ENCODE data around the gene USH2A.
"Not testable (repeated sequence)": the region's sequence is repeated elsewhere in the genome, so short reads cannot be mapped to it uniquely, and the experiment has no call there.

Gene USH2A

DNA sequence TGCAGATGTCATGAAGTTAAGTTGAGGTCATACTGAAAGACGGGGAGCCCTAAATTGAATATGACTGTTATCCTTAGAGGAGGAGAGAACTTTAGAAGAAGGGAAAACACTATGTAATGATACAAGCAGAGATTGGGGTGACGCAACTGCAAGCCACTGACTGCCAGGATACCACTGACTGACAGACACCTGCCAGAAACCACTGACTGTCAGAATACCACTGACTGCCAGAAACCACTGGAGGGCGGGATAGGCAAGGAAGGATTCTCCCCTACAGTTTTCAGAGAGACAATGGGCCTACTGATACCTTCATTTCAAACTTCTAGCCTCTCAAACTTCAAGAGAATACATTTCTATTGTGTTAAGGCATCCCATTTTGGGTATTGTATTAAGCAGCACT lies 388.7 kb downstream of the USH2A start:
- DNase-seq = no peak

GRCh38 chr1:216032961-216033614 lies 390.2 kb downstream of the USH2A start:
- no peak for DNase-seq

- no peak for DNase-seq
Observed at GRCh38 chr1:216032284-216032683, 391.0 kb downstream of the USH2A start.

DNA sequence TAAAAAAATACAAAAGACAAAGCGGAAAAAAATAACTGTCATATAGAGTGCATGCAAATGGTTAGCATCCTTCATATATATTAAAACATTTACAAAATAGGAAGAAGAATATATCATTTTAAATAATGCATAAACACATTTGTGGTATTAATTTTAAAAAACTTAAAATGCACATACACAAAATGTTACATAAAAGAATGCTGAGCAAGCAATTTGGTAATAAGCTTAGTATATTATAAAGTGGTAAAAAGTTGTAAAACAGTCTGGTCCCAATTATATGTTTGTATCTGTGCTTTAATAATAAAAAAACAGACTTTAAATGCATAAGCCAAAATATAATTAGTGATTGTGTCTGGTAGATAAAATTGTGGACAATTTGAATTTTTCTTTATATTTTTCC lies 394.6 kb downstream of the USH2A start:
- no peak for DNase-seq

DNA sequence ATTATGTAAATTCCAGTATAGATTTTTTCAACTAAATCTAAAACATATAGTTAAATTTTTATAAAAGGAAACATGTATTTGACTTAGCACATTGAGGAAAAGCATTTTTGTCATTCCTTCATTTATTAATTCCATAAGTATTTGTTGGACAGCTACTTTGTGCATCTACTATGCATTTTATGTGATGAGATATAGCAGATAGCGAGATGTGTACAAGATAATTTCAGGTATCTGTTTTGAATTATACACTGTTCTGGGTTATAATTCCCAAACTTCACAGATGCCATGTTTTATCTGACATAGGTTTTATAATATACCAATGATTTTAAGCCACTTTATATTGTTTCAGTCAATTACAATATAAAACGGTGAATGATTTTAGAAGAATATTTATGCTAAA lies 398.7 kb downstream of the USH2A start:
- no peak for DNase-seq

- no peak for DNase-seq
Observed at GRCh38 chr1:216020743-216021345, 402.4 kb downstream of the USH2A start.

GRCh38 chr1:216015116-216015515 lies 408.1 kb downstream of the USH2A start:
- no peak for DNase-seq

DNA sequence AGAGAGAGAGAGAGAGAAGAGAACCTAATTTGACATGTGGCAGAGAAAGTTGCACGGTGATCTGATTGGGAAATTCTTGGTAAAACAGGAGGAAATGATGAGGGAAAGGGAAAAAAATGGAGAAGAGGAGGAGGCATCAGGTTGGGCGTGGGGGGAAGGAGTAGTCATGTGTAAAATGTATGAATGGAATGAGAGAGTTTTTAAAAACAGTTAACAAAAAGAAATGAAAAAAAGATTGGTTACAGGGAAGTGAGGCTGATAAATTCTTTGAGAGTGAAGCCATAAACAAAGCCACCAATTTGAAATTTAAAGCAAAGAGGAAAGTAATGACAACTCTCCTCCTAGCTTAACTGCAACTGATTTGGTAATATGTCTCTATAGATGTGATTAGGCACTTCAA lies 409.2 kb downstream of the USH2A start:
- no peak for DNase-seq

GRCh38 chr1:216009456-216009855 lies 413.8 kb downstream of the USH2A start:
- DNase-seq = not testable (repeated sequence)

- DNase-seq = no peak
Observed at GRCh38 chr1:216005916-216006315, 417.3 kb downstream of the USH2A start.

DNA sequence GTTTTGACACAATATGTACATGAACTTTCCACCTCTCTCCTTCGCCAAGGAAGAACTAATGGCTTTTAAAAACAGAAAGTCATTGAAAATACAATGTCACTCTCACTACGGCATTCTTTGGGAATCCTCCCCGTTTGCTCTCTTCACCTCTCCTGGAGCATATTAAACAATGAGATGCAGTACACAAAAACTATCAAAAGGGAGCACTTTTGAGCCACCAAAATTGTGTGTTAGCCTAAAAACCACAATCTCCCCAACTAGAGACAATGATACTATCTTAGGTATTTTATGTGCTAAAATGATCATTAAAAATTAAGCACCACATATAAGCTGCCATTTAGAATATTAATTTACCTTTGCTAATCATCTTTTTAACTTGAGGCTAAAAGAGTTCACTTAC lies 430.6 kb downstream of the USH2A start:
- peak; percentile 9 for DNase-seq

- no peak for DNase-seq
Observed at GRCh38 chr1:215987092-215987875, 436.0 kb downstream of the USH2A start.

- DNase-seq = no peak
Observed at GRCh38 chr1:215986401-215986800, 436.8 kb downstream of the USH2A start.

GRCh38 chr1:215983680-215984079 lies 439.6 kb downstream of the USH2A start:
- DNase-seq = no peak

DNA sequence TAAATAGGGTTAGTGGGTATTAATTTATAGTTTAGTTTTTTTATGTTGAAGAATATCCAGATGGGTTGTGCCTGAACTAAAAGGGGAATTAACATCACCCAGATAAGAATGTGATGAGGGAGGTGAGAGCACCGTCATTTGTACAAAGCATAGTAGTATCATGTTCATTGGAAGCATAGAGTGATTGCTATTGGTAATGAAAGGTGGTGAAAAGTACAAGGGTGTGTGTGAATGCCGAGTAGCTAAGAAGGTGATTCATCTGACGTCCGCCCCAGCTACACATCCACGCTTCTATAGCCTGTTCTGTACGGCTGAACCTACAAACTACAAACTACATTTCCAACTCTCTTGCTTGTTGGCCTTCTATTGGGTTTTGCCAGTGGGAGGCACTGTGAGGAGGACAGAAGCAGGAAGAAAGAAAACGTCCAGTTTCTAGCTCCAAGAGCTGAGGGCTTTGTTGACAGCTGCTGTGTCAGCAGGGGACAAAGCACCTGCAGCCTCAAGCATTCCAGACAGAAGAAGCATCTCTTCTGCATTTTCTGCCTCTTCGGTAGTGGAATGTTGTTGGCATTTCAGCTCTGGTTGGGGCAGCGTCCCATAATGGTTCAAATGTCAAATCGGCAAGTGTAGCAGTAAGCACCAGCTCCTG lies 451.3 kb downstream of the USH2A start:
- DNase-seq = no peak

GRCh38 chr1:215970406-215970805 lies 452.8 kb downstream of the USH2A start:
- DNase-seq = no peak

- no peak for DNase-seq
Observed at GRCh38 chr1:215963621-215964020, 459.6 kb downstream of the USH2A start.

- DNase-seq = no peak
Observed at GRCh38 chr1:215963040-215963439, 460.2 kb downstream of the USH2A start.

DNA sequence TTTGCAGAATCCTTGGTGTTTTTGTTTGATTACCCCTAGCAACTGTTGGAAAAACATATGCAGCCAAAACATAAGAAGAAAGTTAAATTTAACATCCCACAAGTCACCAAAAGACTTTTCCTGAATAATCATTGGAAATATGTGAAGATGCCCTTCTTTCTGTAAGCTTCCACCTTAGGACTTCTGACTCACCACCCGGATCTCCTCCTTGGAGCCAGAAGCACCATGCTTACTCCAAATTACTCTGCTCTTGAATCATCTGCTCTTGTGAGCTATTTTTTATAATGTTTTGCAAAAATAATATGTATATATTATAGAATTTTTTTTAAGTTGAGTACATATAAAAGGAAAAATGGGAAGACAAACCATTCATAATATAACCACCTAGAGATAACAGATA lies 464.4 kb downstream of the USH2A start:
- no peak for DNase-seq

DNA sequence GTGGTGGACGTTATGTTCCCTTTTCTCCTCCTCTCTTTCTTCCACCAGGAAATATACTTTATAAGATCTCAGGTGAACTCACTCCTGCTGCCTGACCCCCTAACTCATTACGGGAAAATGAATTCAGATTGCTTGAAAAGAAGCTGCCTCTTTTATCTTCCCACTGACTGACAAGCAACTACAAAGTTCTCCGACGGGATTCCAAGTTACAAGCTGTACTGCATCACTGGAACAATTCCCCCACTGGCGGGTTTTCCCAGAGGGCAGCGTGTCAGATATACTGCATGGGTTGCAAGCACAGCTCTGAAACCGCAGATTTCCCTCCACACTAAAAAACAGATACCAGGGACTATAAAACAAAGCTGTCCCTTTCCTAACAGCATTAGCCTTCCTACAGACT lies 465.6 kb downstream of the USH2A start:
- no peak for DNase-seq

- no peak for DNase-seq
Observed at GRCh38 chr1:215932558-215932957, 490.7 kb downstream of the USH2A start.

DNA sequence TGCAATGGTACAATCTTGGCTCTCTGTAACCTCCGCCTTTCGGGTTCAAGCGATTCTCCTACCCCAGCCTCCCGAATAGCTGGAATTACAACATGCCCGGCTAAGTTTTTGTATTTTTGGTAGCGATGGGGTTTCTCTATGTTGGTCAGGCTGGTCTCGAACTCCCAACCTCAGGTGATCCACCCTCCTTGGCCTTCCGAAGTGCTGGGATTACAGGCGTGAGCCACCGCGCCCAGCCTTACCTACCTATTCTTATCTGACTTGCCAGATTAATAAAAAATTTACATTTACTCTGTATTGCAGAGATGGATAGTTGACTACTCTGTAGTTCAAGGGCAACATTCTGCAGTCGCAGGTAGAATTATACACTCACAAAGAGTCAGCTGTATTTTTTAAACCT lies 496.6 kb downstream of the USH2A start:
- no peak for DNase-seq

GRCh38 chr1:215923129-215923824 lies 500.0 kb downstream of the USH2A start:
- DNase-seq = no peak

Data from right kidney (tissue), 1 donor.